Kidney capillary endothelial cell (primary cell): ENCODE results near the gene MESP1.
"Not testable (repeated sequence)": the region's sequence is repeated elsewhere in the genome, so short reads cannot be mapped to it uniquely, and the experiment has no call there.

Experiments used
- DNase-seq: peaks from one replicate; pipeline ENCODE4 v3.0.0-alpha.2; 2018; ENCODE audit warnings: low spot score

The MESP1 gene, protein sequence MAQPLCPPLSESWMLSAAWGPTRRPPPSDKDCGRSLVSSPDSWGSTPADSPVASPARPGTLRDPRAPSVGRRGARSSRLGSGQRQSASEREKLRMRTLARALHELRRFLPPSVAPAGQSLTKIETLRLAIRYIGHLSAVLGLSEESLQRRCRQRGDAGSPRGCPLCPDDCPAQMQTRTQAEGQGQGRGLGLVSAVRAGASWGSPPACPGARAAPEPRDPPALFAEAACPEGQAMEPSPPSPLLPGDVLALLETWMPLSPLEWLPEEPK

GRCh38 chr15:89750560-89751542 is at the start of gene MESP1:
MESP1 (minus strand) TSS chr15:89751249; CDS start chr15:89751231, 18 bp downstream.
- peak; percentile 92 for DNase-seq

GRCh38 chr15:89799918-89800498 is 49.0 kb upstream of the MESP1 start:
- no peak for DNase-seq

DNA sequence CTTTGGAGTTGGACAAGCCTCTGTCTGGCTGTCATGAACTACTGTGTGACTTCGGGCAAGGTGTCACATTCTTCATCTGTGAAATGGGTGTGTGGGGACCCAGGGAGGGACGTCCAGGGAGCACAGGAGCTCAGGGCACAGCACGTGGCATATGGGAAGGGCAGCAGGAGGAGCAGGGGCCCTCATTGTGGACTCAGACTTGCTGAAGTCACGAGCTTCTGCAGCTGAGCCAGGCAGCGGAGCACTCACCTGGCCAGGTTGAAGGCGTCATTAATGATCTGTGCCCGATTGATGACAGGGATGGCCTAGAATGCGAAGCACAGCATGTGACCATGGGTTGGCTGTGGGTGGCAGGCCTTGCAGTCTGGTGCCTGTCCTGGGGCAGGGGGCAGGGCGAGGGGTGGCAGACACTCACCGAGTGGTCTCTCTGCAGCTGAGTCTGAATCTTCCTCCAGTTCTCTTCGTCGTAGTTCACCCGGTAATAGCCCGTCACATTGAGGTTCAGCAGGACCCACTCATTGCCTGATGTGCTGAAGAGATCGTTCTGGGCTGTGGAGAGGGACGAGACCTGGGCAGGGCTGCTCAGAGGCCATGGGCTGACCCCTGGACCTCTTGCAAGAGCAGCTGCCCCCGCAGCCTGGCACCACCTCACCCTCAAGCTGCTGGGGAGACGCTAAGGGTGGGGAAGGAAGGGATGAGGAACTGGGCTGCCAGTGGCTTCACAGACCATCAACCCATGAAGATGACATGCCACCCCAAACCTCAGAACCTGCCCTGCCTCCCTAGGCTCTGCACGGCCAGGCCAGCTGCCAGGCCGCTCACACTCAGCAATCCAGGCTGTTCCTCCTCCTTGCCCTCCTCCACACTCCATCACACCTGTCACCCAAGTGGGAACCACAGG is 48.2 kb upstream of the MESP1 start:
- no peak for DNase-seq

GRCh38 chr15:89797678-89798201 is 46.7 kb upstream of the MESP1 start:
- DNase-seq = no peak

GRCh38 chr15:89795996-89796395 is 44.9 kb upstream of the MESP1 start:
- DNase-seq = no peak

GRCh38 chr15:89794627-89795241 is 43.7 kb upstream of the MESP1 start:
- DNase-seq = no peak

DNA sequence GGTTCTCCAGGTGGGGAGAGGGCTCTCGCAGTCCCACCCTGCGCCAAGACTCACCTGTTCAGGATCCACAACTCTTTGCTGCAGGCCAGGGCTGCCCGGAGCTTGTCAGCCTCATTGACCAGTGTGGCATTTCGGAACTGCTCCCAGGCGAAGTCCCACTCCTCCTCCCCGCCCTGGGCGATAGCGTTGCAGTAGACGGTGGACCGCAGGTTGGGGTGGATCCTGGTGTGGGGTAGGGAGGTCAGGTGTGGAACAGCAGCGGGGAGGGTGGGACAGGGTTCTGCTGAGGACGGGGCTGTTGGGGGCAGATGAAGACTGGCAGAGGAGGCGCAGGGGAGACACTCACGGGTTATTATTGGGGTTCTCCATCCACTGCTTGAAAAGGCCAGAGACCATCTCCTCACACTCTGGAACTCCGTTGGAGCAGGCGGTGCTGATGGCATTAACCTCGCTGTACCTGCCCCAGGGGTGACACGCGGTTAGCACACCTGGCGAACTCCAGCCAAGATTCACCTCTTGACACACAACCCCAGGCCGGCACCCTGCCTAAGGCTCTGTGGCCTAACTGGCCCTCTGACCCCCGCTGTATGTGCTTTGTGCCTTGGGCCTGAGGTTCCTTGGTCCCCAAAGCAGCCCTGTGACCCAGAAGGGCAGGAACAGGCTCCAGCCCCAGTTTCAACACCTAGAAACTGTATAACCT is 41.2 kb upstream of the MESP1 start:
- no peak for DNase-seq

- no peak for DNase-seq
Measured at GRCh38 chr15:89790661-89791060, 39.6 kb upstream of the MESP1 start.

DNA sequence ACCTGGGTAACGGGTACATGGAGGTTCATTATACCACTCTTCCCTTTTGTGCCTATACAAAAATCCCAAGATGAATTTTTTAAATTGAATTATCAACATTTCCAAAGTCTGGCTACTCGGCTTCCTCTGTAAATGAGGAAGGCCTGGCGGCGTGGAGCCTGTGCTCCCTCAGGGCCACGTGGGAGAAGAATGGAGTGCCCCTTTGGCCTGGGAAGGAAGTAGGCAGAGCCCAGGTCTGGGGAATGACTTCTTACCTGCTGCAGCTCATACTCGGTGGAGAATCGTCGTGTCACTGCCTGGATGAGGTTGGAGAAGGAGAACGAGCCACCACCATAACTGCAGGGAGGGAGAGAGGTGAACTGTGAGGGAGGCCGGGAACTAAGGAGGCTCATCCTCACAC is 39.2 kb upstream of the MESP1 start:
- no peak for DNase-seq

GRCh38 chr15:89788585-89788984 is 37.5 kb upstream of the MESP1 start:
- not testable (repeated sequence) for DNase-seq

- no peak for DNase-seq
Measured at GRCh38 chr15:89787944-89788343, 36.9 kb upstream of the MESP1 start.

- DNase-seq = no peak
Measured at GRCh38 chr15:89785774-89786140, 34.7 kb upstream of the MESP1 start.

GRCh38 chr15:89785064-89785773 is 34.2 kb upstream of the MESP1 start:
- DNase-seq = no peak

DNA sequence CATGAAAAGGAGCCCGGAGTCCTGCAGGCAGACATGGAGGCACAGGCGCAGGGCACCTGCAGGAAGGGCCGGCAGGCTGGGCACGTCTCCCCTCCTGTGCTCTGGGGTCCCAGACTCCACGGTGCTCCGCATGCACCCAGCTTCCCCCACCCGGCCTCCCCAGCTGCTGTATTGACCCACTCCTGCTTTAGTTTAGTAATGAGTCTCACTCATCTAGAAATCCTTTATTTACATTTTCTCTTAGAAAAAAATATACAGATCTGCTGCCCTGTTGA is 33.6 kb upstream of the MESP1 start:
- DNase-seq = no peak

DNA sequence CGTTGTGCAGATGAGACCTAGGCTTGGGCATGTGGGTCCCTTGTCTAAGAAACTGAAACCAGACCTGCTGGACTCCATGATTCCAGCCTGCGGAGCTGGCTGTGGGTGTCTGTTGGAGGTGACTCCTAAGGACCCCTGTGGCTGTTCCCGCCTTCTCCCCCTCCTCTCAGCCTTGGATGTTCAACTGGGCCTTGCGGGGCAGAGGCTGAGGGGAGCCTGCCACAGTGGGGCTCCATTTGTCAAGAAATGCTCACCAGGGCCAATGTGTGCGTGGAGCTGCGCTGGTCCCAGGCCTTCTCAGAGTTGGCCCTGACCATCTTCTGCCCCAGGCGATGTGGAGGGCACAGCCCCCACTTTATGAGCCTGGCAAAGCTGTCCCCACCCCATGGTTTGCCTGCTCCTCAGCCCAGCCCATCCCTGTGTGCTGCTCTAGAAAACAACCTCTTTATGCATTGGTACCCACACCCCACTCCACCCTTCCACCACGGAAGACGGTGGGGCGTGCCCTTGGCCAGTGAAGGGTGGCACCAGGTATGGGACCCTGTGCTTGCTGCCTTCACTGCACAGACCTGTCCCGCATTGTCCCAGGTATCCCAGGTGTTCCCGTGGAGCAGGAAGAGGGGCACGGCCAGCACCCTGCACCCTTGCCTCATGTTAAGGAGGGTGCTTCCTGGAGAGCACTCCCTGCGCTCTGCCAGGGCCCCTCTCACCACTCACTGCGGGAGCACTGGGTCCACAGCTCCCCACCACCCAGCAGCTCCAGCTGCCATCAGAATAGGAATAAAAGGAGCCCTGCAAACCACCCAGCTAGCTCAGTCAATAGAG is 33.0 kb upstream of the MESP1 start:
- no peak for DNase-seq

GRCh38 chr15:89783111-89783860 is 32.2 kb upstream of the MESP1 start:
- DNase-seq = no peak

GRCh38 chr15:89782619-89782950 is 31.5 kb upstream of the MESP1 start:
- not testable (repeated sequence) for DNase-seq

GRCh38 chr15:89781891-89782618 is 31.0 kb upstream of the MESP1 start:
- DNase-seq = no peak
